ENCODE results near the gene LYST.

- TF ChIP-seq POLR2A (IDR thresholded peaks at IDR 0.05) (no peak), CTCF (IDR thresholded peaks at IDR 0.05) (no peak), POLR2AphosphoS5 (IDR thresholded peaks at IDR 0.05; ENCODE audit: insufficient read depth in 1 of 2, low read depth in 1 of 2) (no peak)
These were observed 7.6 kb upstream of the LYST start for GRCh38 chr1:235874261-235874660.
